Right ventricle myocardium inferior (tissue), 1 donor: ENCODE results near the gene MOV10L1. TPM values are rescaled to one million over a fixed set of nuclear protein-coding genes. Genes with fewer than 3 reads are reported as not detected.

Experiments
- ATAC-seq: fragments of 200-7000 bp; cut with Tn5 transposase; one replicate; pipeline ENCODE4 v1.9.1; 2020; ENCODE audit warnings: mild to moderate bottlenecking, moderate library complexity
- DNase-seq: peaks from one replicate; pipeline ENCODE4 v3.0.0; 2021; ENCODE audit errors: missing footprints
- intact Hi-C: fragments of 100-400 bp; cut with DNase I; formaldehyde crosslinking; loops from one replicate; pipeline ENCODE4 v1.11.0; 2022
- total RNA-seq: library from RNA; stranded (reverse); fragmentation: NEBNext Ultra II Directional; extraction: Animal tissue kit (Norgen Biotek cat#: 25700); gene quantifications from one replicate; pipeline ENCODE4 v1.2.1, GENCODE V29; 2021
- donor health status: DM: no; HTN: yes; CAD: no; lungs with severe emphysema.

The MOV10L1 gene
- total RNA-seq, 1 donor from 2014 or later, result not detected

- intact Hi-C loops, result no loop called here
- DNase-seq (peak; percentile 58), ATAC-seq (no peak)
Observed at GRCh38 chr22:50169181-50169759, 79.5 kb downstream of the MOV10L1 start.

DNA sequence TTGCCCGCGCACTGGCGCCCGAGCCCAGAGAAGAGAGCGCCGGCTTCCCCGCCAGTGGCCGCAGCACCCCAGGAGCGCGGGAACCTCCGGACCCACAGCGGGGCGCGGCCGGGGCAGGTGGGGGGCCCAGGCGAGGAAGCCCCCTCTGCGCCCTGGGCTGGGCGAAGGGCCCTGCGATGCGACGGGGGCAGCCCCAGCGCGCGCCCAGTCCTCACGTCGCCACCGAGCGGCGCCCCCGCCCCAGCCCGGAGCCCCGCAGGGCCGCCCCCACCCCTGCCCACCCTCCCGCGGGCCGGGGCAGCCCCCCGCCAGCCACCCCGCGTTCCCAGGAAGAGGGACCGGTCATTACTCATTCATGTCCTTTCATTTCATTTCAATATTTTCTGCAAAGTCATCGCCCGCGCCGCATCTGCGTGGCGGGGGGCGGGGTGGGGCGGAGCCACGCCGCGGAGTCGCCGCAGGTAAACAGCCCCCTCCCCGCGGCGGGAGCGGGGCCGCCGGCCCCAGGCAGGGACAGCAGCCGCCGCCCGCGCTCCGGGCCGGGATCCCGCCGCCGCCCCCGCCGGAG lies 80.1 kb downstream of the MOV10L1 start:
- intact Hi-C loops, result no loop called here
- DNase-seq (peak; percentile 81), ATAC-seq (no peak)

DNA sequence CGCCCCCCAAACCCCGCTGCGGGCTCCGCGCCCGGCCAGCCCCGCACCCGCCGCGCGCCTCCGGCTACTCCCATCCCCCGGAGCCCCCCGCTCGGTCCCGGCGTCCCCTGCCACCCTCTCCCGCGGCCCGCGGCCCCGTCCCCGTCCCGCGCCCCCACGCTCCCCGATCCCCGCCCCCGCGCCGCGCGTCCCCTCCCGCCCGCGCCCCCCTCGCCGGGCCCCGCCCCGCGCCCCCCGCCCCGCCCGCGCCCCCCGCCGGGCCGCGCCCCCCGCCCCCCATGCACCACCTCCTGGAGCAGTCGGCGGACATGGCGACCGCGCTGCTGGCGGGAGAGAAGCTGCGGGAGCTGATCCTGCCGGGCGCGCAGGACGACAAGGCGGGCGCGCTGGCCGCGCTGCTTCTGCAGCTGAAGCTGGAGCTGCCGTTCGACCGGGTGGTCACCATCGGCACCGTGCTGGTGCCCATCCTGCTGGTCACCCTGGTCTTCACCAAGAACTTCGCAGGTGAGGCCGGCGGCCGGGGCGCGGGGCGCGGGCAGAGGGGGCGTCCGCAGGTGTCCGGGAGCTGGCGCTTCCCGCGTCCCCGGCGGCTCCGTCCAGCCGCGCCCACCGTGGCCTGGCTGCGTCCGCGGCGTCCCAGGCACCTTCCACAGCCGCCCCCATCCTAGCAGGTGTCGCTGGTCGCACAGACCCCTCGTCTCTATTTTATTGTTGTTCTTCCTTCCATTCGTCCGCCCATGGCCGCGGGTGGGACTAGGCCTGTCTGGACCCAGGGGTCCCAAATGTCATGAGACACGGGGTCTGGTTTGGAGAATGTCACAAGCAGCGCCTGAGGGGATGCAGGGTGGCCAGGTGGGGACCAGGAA lies 80.9 kb downstream of the MOV10L1 start, which contains the start of gene PANX2:
Gene PANX2 (plus strand): TSS at position 279 of the 866 bp plus-strand sequence. CDS start 0 bp downstream, at position 279.
- no peak for ATAC-seq
- intact Hi-C loops, result no loop called here
- peak; percentile 73 for DNase-seq

- ATAC-seq (peak; percentile 17), DNase-seq (no peak)
- intact Hi-C loops, result no loop called here
Observed at GRCh38 chr22:50171319-50171964, 81.6 kb downstream of the MOV10L1 start.

GRCh38 chr22:50171965-50172421 lies 82.2 kb downstream of the MOV10L1 start:
- ATAC-seq (peak; percentile 9), DNase-seq (no peak)
- intact Hi-C loops, result no loop called here

- intact Hi-C loops, result no loop called here
- peak; percentile 82 for DNase-seq
Observed at GRCh38 chr22:50173311-50173982, 83.6 kb downstream of the MOV10L1 start.

DNA sequence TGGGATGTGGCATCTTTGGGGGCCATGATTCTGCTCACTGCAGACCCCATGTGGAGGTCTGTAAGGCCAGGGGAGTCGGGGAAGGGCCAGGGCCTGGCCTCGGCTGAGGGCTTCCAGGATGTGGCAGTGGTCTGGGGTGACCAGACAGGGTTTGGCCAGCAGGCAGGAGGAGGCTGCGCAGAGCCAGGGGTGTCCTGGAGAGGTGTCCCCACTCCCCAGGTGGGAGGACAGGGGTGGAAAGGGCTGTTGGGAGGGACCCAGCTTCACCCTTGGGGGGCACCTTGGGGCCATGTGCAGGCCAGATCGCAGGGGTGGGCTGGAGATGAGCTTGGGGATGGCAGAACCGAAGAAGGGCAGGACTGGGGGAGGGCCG lies 84.2 kb downstream of the MOV10L1 start:
- intact Hi-C loops, result no loop called here
- ATAC-seq, result no peak
- no peak for DNase-seq

More at GRCh38 chr22:50173311-50173982, 83.6 kb downstream of the MOV10L1 start:
- ATAC-seq, result no peak

DNA sequence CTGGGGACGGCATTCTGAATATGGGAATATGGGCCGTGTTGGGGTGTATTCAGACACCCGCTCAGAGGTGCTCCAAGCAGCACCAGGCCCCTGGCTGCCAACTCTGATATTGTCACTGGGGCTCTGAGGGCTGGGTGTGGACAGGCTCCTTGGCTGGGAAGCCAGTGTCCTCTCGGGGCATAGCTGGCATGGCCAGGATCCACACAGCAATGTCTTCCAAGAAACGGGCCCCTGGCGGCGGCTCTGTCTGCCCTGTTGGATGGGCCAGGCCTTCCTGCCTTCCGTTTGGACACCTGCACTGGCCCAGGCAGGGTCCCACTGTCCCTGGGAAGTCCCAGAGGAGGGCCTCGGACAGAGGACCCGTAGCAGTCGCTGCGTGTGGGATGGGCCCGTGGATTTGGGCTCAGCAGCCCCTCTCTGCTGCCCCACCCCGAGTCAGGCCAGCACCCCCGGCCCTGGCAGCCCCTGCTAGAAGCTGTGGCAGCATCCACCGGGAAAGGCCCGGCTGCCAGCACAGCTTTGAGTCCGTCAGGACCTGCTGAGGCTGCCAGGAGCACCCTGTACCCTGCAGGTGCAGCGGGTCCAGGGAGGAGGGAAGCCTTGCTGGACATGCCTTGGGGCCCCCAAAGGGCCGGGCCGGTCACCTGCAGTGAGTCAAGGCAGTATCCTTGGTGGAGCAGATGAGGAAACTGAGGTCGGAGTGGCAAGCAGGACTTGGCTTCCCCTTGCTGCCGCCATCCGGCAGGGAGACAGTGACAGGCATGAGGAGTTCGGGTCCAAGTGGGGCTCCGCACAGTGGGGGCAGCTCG lies 84.8 kb downstream of the MOV10L1 start:
- intact Hi-C loops, result no loop called here
- ATAC-seq (peak; percentile 43), DNase-seq (peak; percentile 67)

- no peak for ATAC-seq
- peak; percentile 31 for DNase-seq
- intact Hi-C loops, result no loop called here
Observed at GRCh38 chr22:50175191-50175461, 85.3 kb downstream of the MOV10L1 start.

GRCh38 chr22:50175921-50176849 lies 86.4 kb downstream of the MOV10L1 start:
- DNase-seq, result peak; percentile 49
- intact Hi-C loops, result no loop called here
- no peak for ATAC-seq

DNA sequence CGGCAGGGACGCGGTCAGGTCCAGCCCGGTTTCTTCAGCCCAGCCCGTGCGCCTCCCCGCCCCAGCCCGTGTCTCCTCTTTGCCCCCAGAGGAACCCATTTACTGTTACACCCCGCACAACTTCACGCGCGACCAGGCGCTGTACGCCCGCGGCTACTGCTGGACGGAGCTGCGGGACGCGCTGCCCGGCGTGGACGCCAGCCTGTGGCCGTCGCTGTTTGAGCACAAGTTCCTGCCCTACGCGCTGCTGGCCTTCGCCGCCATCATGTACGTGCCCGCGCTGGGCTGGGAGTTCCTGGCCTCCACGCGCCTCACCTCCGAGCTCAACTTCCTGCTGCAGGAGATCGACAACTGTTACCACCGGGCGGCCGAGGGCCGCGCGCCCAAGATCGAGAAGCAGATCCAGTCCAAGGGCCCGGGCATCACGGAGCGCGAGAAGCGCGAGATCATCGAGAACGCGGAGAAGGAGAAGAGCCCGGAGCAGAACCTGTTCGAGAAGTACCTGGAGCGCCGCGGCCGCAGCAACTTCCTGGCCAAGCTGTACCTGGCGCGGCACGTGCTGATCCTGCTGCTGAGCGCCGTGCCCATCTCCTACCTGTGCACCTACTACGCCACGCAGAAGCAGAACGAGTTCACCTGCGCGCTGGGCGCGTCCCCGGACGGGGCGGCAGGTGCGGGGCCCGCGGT lies 87.2 kb downstream of the MOV10L1 start:
- DNase-seq, result no peak
- intact Hi-C loops, result no loop called here
- no peak for ATAC-seq

DNA sequence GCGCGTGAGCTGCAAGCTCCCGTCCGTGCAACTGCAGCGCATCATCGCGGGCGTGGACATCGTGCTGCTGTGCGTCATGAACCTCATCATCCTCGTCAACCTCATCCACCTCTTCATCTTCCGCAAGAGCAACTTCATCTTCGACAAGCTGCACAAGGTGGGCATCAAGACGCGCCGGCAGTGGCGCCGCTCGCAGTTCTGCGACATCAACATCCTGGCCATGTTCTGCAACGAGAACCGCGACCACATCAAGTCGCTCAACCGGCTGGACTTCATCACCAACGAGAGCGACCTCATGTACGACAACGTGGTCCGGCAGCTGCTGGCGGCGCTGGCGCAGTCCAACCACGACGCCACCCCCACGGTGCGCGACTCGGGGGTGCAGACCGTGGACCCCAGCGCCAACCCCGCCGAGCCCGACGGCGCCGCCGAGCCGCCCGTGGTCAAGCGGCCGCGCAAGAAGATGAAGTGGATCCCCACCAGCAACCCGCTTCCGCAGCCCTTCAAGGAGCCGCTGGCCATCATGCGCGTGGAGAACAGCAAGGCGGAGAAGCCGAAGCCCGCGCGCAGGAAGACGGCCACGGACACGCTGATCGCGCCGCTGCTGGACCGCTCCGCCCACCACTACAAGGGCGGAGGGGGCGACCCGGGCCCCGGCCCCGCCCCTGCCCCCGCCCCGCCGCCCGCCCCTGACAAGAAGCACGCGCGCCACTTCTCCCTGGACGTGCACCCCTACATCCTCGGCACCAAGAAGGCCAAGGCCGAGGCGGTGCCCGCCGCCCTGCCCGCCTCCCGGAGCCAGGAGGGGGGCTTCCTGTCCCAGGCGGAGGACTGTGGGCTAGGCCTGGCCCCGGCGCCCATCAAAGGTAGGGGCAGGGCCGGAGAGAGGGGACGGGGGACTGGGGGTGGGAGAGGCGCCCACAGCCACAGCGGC lies 88.0 kb downstream of the MOV10L1 start:
- ATAC-seq (no peak), DNase-seq (peak; percentile 27)
- intact Hi-C loops, result no loop called here

DNA sequence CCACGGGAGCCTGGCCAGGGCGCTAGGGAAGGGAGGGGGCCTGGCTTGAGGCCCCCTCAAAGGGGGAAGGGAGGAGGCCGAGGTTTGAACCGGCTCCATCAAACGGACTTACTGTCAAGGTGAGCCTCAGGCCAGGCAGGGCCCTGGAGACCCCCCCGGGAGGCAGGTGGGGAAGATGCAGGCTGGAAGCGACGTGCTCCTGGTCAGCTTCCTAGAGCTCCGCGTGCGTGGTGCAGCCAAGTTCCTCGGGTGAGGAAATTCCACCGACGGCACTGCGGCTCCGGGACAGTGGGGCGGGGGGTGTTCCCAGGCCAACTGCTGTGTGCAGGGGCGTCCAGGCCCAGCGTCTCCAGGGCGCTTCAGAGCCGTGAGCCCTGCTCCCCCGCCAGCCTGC lies 88.7 kb downstream of the MOV10L1 start:
- intact Hi-C loops, result no loop called here
- no peak for ATAC-seq
- no peak for DNase-seq

DNA sequence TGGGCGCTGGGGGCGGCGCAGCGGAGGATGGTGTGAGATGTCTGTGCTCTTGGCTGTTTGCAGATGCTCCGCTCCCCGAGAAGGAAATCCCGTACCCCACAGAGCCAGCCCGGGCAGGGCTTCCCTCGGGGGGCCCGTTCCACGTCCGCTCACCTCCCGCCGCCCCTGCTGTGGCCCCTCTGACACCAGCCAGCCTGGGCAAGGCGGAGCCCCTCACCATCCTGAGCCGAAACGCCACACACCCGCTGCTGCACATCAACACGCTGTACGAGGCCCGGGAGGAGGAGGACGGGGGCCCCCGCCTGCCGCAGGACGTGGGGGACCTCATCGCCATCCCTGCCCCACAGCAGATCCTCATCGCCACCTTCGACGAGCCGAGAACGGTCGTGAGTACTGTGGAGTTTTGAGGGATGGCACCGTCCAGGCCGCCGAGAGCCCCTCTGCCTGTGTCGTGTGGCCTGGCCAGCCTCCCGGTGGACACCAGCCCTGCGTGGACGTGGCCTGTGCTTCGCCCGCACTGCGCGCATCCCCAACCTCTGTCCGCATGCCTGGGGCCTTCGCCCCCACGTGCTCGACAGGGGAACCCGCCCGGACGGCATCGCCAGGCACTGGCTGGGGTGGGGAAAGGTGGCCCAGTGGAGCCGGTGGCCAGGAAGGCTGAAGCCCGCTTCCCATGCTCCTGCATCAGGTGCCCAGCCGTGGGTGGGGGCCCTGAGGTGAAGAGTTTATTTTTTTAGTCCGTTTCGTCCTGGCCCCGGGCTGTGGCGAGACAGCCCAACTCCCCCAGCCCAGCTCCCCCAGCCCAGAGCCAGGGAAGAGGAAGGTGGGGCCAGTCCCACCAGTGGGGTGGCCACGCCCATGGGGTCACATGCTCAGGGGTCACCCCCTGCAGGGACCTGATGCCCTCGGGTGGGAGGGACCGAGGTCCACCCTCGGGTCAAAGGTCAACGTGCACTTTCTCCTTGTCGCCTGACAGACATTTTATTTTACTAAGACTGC lies 89.4 kb downstream of the MOV10L1 start:
- intact Hi-C loops, result no loop called here
- peak; percentile 52 for DNase-seq
- no peak for ATAC-seq
